ENCODE results near the gene HIBADH.

DNA sequence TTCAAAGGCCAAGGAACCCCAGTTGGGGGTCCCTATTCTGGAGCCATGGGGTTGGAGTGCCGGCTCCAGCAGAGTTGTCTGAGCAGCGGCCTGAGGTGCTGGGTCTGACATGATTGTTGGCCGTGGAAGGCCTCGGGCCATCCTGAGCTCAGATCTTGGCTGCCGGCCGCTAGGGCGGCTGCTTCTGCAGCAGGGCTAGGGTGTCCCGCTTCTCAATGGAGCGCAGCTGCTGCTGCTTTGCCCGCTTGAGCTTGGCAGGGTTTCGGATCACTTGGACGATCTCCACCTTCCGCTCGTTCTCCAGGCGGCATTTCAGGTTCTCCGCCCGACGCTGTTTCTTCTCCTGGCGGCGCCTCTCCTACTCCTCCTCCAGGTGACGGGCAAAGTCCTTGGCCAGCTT lies 171.1 kb downstream of the HIBADH start:
- no peak for TF ChIP-seq SIN3A (IDR thresholded peaks at IDR 0.05; ENCODE audit: borderline replicate concordance, insufficient read depth, low read length)
- TF ChIP-seq REST (IDR thresholded peaks at IDR 0.05; ENCODE audit: insufficient read depth in 1 of 2, low read depth in 2 of 2, low read length in 2 of 2): no peak
- no peak for TF ChIP-seq TAF1 (IDR thresholded peaks at IDR 0.05; ENCODE audit: borderline replicate concordance, insufficient read depth, low read length)
